ENCODE results near the gene ANKRD35.
"Not testable (repeated sequence)": the region's sequence is repeated elsewhere in the genome, so short reads cannot be mapped to it uniquely, and the experiment has no call there.

The ANKRD35 gene

DNA sequence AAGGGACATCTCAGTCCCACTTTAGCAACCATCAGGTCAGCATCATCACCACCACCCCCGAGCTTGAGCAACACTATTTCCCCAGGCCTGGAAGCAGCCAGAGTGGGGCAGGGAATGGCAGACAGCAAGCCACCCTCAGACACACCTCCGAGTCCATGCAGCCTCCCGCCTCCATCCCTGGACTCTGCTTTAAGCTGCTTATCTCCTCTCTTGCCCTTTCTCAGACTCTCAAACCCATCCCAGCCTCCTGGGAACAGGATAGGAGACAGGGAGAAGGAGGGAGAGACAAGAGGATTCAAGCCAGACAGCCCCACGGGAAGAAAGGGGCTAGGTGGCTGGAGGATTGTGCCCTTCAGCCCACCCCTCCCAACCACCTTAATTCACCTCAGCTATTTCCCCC lies 28.5 kb downstream of the ANKRD35 start:
- no peak for DNase-seq (ENCODE audit: low read depth in 2 of 2)

GRCh38 chr1:145855426-145855948 lies 30.2 kb downstream of the ANKRD35 start:
- no peak for DNase-seq (ENCODE audit: low read depth in 2 of 2)

DNA sequence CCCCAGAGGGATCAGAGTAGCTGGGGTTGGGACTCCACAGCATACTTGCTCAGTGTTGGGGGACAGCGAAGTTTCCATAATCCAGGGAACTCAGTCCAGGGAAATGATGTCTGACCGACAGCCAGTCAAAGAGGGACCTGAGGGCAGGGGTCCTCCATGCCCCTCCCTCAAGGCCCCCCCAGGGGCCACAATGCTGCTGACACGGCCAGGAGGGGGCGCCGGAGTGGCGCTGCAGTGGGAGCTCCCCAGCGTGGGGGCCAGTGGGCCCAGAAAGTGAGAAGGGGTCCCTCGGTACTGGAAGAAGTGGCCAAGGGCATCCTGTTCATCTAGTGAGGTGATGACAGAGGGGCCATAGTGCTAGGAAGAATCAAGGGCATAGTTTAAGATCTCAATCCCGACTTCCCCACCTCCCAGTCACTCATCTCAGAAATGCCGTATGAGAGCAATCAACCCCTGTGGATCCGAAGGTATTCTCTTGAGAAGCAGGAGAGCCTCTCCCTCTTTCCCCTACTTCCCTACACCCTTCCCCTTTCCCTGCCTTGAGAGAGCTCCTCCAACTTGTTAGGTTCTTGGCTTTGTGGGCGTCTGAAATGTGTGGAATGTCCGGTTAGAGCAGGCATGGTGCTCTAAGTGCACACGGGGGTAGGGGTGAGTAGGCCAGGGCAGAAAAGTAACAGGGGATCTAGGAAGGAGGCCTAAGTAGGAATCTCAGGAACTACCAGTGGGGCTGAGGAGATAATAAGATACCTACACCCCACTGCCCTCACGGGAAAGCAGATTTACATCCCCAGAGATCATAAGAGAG lies 36.1 kb downstream of the ANKRD35 start:
- DNase-seq (ENCODE audit: low read depth in 2 of 2) = no peak

- DNase-seq (ENCODE audit: low read depth in 2 of 2) = no peak
These were observed 37.8 kb downstream of the ANKRD35 start for GRCh38 chr1:145847827-145848226.

GRCh38 chr1:145846201-145846612 lies 39.5 kb downstream of the ANKRD35 start:
- DNase-seq (ENCODE audit: low read depth in 2 of 2) = no peak

DNA sequence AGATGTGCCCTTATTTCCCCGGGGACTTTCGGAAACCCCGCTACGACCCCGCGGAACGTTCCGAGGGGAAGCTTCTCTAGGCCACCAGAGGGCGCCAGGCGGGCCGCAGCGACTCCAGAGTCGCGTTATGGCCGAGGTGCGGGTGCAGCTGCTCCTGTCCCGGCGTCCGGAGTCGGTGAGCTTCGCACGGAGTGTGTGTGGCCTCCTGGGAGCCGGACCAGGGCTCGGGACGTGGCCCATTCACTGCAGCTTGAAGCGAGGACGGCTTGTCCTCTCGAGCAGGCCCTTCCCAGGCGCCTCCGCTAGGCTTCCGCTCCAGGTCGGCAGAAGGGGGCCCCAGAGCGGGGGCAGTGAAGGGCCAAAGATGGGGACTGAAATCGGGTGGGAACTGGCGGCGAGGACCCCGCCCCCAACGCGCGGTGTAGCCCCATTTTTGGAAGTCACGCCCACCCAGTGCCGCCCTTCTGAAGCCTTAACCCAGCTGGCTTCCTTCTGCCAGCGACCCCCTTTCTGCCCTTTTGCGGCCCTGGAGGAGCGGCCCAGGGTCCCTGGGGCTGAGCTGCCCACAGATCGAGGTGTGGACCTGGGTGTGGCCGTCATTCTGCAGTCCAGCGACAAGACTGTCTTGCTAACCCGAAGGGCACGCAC lies 40.0 kb downstream of the ANKRD35 start, which contains the start of gene NUDT17:
Gene NUDT17 (plus strand): TSS at position 117 of the 648 bp plus-strand sequence. CDS start 11 bp downstream, at position 128.
- DNase-seq (ENCODE audit: low read depth in 2 of 2) = peak; percentile 53 to 64

- no peak for DNase-seq (ENCODE audit: low read depth in 2 of 2)
These were observed 40.5 kb downstream of the ANKRD35 start for GRCh38 chr1:145845144-145845513.

GRCh38 chr1:145843031-145843430 lies 42.6 kb downstream of the ANKRD35 start:
- DNase-seq (ENCODE audit: low read depth in 2 of 2) = no peak

DNA sequence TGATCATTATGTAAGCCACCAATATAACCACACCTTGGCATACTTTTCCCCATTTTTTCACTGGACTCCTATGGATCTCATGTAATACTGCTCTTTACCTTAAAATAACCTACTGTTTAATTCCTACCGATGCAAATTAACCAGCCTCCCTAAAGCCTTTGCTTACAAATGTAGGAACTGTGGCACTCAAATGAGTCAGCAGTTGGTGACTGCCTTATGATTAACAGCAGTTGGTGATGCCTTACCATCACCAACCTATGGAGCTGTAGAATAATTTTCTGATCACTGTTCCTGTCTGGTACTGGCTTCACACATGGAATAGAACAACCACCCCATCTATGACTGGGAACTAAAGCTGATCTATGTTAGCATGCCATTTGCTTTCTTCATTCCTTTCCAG lies 48.0 kb downstream of the ANKRD35 start:
- DNase-seq (ENCODE audit: low read depth in 2 of 2) = no peak

- not testable (repeated sequence) for DNase-seq (ENCODE audit: low read depth in 2 of 2)
These were observed 54.9 kb downstream of the ANKRD35 start for GRCh38 chr1:145830810-145831209.

GRCh38 chr1:145828367-145829026 lies 57.2 kb downstream of the ANKRD35 start:
- no peak for DNase-seq (ENCODE audit: low read depth in 2 of 2)

- no peak for DNase-seq (ENCODE audit: low read depth in 2 of 2)
These were observed 57.7 kb downstream of the ANKRD35 start for GRCh38 chr1:145827966-145828365.

- no peak for DNase-seq (ENCODE audit: low read depth in 2 of 2)
These were observed 59.6 kb downstream of the ANKRD35 start for GRCh38 chr1:145826030-145826429.

GRCh38 chr1:145824499-145824842 lies 61.2 kb downstream of the ANKRD35 start:
- DNase-seq (ENCODE audit: low read depth in 2 of 2) = no peak

- peak; percentile 66 to 82 for DNase-seq (ENCODE audit: low read depth in 2 of 2)
These were observed 61.8 kb downstream of the ANKRD35 start, which contains the start of the genes POLR3C and RNF115 for GRCh38 chr1:145823565-145824498. TSS of gene POLR3C (plus strand) at chr1:145824200. CDS start at chr1:145825777, 1,577 bp downstream. TSS of gene RNF115 (minus strand) at chr1:145824095. CDS start at chr1:145823873, 222 bp downstream.

DNA sequence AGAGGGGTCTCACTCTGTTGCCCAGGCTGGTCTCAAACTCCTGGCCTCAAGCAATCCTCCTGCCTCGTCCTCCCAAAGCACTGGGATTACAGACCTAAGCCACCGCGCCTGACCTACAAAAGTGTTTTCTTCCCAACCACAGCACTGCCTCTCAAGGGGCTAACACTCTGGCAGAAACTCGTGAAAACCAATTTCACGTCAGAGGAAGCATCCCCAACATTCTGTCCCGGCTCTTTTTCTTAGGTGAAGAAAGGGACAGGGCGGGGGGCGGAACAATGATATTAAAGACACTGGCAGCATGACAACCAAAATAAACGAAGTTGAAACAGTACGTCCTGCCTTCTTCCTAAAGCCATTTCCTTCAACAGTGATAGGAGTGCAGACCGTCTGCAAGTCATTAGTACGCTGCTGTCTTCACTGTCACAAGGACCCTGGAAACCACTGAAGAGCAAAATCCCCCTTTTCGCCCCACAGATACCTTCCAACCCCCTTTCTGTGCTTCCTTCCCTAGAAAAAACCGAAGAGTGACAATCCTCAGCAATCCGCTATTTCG lies 62.8 kb downstream of the ANKRD35 start:
- DNase-seq (ENCODE audit: low read depth in 2 of 2) = not testable (repeated sequence)

GRCh38 chr1:145818095-145818494 lies 67.6 kb downstream of the ANKRD35 start:
- not testable (repeated sequence) for DNase-seq (ENCODE audit: low read depth in 2 of 2)

All from stimulated activated CD8-positive, alpha-beta memory T cell treated with anti-CD3 and anti-CD28 coated beads, Interleukin-7, amount 100 ng/mL, for 4 hours (primary cell).